NCI-H2107 treated with DMSO at 0.1 percent for 48 hours (cell line): ENCODE results near the gene ART1.

Experiments used
- DNase-seq: peaks from one replicate; lab custom pipeline; 2025; ENCODE audit not compliant: unreplicated experiment; lab: John Stamatoyannopoulos, UW

The ART1 gene

DNA sequence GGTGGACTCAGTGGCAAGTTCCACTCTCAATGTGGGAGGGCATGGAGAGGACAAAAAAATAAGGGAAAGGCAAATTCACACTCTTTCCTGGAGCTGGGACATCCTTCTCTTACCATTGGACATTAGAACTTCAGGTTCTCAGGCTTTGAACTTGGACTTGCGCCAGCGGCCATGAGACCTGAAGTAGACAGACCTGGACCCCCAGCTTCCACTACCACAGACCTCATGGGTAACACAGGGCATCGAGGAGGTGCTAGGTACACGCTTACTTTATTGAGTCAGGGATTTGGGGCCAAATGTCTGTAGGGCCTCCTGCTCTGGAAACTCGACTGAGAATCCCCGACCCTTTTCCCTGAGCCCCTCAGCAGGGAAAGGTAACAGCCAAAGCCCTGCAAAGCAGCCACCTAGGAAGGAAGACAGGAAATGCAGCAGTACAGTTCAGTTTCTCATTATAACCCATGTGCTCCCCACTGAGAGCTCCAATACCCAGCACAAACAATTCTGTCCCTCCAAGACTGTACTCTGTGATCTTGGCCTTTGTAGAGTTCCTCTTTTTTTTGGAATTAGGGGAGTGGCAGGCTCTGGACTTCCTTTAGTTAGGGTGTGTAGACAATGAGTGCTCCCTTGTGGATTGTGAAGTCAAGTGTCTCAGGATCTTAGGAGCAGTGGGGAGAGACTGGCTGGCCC lies 20.6 kb downstream of the ART1 start:
- DNase-seq: no peak

DNA sequence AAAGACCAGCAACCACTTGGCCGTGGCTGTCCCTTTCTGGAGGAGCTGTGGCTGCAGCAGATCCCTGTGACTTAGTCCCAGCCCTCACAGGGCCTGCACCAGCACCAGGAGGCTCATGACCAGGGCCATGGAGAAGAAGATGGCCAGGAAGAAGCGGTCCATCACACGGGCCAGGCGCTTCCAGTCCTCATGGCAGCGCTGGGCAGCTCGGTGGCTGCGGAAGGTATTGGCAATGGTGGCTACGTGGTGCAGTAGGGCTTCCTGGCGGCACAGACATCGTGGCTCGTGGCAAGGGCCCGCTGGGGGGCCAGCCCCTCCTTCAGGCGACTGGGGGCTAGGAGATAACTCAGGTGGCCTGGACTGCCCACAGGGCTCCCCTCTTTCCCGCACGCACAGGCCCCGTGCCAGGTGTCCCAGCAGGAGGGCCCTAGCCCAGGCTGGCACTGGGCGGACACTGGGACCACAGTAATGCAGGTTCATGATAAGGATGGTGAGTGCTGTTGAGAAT lies 21.1 kb downstream of the ART1 start:
- no peak for DNase-seq

DNA sequence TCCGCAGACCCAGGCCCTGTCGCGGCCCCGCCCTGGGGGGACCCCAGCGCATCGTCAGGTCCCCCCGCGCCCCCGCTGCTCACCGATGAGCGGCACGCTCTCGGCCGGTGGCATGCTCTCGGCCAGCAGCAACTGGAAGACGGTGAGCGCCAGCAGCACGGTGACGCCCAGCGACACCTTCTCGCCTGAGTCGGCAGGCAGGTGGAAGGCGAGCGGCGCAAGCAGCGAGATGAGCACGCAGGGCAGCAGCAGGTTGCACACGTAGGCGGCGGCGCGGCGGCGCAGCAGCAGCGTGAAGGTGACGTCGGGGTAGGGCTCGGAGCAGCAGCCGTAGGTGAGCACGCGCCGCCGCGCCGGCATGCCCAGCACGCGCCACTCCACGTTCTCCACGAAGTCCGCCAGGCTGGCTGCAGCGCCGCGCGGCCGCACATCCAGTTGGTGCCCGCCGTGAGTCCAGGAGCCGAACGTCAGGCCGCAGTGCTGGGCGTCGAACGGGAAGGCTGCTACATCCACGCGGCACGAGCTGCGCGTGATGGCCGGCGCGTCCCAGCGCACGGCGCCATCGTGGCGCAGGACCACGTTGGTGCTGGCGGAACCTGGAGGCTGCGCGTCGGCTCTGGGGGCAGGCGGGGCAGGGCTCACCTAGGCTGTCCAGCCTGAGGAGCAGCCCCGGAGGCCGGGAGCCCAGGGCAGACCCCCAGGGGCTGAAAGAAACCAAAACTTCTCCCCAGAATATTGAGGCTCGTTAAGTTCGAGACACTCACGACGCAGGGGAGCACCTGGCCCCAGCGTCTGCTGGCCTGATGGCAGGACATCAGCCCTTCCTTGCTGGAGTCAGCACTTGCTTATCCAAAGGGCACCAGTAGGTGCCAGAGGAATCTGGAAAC lies 22.5 kb downstream of the ART1 start:
- no peak for DNase-seq

DNA sequence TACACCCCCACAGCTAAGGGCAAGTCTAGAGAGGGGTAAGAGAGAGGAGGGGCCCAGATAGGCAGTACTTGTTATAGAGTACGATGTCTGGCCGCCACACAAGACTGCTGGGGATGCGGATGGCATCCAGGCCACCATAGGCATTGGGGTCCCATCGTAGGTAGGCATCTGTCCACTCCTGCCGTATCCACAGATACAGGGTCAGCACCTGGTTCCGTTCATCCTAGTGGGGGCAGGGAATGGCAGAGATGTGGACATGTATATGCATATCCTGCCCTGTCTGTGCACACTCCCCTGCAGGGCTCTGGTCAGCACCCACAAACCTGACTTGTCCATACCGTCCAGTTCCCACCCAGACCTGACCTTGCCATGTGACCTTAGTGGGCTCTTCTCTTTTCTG lies 24.2 kb downstream of the ART1 start:
- no peak for DNase-seq

DNA sequence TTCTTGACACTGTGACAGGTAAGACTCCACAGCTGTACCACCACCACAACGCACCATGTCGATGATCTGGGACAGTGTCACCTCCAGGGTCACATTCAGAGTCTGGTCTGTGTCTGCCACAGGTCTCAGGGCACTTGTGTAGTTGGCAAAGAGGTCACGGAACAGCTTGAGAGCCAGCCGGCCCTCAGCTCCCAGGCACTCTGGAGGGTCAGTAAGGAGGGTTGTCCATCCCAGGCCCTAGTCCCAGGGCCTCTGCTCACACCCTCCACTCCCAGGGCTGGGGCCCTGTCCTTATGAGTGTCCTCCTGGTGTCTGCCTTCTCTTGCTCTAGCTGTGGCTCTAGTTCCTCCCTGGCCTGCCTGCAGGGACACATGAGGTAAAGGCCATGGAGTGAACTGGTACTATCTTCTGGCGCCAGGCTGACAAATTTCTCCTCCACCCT lies 24.8 kb downstream of the ART1 start:
- DNase-seq: no peak

DNA sequence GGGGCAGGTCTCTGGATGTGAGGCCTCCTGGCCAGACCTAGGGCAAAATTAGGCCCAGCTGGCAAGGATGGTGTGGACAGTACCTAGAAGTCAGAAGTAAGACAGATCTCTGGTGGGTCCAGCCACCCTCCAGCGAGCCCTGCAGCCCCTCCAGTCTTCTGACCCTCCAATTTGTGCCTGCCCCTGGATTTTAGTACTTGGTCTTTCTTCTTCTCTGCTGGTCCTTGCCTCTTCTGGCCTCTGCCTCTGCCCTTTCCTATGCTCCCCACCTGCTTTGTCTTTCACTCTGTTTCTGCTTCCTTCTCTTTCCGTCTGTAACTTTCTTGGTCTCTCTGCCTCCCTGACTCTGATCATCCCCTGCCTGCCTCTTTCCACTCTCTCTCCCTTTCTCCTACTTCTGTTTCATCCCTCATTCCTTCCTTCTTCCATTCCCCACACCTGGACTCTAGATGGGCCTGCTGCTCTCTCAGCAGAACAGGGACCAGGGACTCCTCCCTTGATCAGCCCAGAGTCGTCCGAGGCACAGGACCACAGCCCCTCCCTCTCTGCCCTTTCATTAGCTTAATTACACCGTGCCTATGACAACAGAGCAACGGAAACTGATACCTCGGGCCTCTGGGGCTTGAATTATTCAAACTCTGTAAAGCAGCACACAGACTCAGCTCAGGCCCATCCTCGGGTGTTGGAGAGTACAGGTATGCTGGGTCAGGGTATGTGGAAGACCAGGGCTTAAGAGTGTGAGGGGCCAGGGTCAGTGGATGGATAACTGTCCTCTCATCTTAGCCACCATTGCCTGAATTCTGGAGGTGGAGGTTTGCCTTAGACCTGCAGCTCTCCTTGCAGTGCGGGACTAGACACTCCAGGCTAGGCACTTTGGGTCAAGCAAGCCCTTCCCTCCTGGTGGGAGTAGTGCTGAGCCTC lies 26.7 kb downstream of the ART1 start, which contains the start of gene CHRNA10:
Gene CHRNA10, minus strand, starts transcription at position 51 of the 921 bp plus-strand sequence. CDS start 72 bp downstream, outside the sequence.
- peak; percentile 14 for DNase-seq

DNA sequence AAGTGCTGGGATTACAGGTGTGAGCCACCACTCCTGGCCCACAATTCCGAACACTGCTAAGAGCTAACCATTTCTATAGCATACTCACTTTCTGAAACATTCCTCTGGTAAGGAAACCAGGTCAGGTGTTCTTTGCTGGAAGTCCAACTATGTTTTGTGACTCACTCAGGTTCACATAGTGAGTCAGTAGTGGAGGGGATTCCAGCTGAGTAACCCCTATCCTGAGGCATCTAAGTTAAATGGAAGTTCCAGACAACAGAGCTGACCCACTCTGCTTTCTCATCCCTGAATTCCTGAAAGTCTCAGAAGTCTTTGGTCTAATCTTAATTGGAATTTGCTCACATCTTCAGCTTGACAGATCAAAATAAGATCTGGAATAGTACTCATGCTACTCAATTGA lies 29.3 kb downstream of the ART1 start:
- DNase-seq: no peak

DNA sequence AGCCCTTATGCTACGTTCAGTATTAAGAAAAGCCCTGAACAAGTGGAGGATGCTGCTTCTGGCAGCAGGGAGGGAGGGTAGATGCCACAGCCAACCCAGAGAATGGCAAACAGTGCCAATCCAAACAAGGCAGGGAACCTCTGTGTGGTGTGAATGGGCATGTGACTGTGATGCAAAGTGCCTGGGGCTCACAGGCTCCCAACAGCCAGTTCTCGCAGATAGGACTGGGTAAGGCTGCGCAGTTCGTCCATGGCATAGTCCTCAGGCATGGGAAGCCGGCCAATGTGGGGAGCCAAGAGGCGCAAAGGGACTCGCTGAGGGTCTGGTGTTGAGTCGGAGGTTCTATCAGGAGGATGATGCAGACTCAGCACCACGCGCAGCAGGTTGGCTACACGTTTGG lies 31.0 kb downstream of the ART1 start:
- no peak for DNase-seq

DNA sequence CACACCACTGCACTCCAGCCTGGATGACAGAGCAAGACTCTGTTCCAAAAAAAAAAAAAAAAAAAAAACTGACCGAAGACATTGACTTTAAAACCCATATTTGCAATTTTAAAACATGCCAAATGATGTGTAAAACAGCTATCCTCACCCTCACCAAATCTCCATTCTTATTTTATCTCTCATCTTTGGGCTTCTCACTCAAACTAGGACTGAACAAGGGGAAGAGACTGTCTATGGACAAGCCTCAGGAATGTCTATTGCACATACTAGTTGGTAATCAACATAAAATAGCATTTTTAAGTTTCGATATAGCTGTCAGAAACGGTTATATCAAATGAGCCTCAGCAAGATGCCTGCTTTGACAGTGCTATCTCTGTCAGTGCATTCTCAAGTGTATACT lies 34.1 kb downstream of the ART1 start:
- no peak for DNase-seq

DNA sequence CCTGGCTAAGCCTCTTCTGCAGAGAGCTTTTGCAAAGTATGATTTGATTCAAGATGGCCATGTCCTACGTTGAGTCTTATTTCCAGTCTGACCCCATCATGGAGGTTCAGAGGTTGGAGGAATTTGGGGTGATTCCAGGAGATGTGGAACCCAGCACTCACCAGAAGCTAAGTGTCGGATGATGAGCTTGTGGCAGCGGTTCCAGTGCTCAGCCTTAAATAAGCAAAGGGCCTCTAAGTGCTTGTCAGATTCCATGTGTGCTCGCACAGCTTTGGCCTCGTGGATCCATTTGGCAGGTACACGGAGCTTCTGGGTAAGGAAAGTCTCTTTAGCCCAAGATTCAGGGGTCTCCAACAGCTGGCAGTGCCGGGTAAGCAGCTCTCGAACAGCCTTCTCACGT lies 38.1 kb downstream of the ART1 start:
- DNase-seq: no peak

DNA sequence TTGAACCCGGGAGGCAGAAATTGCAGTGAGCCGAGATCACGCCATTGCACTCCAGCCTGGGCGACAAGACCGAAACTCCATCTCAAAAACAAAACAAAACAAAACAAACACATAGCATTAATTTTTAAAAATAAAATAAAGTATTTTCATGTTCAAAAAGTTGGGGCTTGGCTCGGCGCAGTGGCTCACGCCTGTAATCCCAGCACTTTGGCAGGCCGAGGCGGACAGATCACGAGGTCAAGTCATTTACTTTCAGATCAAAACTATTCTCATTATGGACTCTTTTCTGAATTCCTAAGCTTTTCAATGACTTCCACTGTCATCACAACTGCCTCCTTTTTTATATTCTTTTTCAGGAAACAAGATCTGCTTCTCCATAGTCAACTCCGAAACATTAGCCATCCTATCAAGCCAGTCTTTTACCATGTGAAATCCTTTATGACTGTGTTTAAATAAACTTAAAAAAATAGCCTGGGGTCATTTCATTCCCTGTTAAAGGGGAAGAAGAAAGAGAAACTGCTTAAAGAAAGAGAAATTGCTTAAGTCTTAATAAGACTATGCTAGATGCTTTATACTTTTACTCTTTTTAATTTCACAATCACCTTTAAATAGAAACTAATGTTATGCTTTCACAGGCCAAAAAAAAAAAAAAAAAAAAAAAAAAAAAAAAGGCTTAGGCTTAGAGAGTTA lies 39.3 kb downstream of the ART1 start:
- DNase-seq: no peak

DNA sequence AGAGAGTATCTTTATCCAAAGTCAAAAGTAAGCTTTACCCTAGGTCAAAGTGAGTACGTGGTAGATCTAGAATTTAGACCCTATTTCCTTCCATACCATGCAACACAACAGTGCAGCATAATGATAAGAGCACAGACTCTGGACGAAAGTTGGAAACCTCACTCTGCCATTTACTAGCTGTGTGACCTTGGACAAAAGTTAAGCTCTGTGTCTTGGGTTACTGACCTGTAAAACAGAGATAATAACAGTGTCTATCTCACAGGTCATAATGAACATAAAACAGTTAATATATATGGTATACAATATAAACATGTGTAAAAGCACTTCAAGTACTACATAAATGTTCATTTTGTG lies 39.9 kb downstream of the ART1 start:
- no peak for DNase-seq

DNA sequence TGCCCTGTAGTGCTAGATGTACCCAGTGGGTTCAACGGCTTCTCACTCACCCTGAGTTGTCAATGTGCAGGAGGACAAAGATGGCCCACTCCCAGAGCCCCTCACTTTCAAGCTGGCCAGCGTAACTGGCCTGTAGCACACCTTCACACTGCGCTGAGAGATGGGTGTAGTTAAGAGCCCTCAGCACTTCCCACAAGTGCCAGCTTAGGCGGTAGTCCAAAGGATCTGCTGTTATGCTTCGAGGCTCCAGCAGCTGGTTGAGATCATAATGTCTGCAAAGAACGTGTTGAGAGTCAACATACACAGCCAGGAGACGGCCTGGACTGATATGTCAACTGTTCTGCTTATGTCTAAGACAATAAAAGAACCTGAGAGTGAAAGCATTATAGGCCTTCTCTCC lies 41.0 kb downstream of the ART1 start:
- no peak for DNase-seq

DNA sequence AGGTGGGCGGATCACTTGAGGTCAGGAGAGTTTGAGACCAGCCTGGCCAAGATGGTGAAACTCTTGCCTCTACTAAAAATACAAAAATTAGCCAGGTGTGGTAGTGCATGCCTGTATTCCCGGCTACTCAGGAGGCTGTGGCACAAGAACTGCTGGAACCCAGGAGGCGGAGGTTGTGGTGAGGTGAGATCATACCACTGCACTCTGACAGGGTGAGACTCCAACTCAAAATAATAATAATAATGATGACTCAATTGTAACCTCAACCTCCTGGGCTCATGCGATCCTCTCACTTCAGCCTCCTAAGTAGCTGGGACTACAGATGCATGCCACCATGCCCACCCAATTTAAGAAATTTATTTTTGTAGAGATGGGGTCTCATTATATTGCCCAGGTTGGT lies 41.8 kb downstream of the ART1 start:
- no peak for DNase-seq

DNA sequence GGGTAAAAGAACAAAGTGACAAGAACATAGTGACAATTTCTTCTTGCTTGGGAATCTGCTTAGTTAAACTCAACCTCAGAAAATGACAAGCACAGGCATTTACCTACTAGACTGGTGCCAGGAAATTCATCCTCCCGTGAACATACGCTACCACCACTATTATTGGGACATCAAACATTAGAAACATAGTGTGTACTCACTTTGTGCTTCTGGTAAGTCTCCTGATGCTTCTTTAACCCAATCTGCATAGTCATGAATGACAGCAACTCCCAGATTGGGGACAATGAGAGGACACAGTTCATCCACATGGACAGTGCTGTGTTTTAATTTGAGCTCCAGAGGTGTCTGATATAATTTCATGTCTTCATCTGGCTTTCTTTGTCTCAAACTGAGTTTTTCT lies 55.5 kb downstream of the ART1 start:
- no peak for DNase-seq

DNA sequence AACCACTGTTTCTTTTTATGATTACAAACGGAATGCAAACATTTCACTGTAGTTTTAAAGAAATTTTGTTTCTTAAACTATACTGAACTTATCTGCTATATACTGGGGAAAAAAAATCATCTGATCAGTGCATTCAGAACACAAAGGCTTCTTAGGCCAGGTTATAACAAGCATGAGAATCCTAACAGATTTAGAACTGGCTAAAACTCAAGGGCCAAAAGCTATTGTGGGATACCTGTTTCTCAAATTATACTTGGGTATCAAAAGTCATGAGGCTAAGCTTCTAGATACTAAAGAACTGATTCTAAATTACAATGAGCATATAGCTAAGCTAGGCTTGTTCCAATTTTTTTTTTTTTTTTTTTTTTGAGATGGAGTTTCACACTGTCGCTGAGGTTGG lies 56.0 kb downstream of the ART1 start:
- no peak for DNase-seq

DNA sequence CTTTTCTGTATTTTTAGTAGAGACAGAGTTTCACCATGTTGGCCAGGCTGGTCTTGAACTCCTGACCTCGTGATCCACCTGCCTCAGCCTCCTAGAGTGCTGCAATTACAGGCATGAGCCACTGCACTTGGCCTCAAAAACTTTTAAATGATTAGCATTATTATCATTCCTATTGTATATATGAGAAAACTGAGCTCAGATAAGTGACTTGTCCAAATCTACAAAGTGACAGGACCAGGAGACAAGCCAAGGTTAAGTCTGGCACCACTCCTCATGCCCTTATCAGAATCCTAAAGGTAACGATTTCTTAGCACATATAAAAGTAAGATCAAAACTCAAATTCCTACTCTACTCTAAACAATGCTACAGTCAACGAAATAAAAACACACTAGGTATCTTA lies 58.5 kb downstream of the ART1 start:
- DNase-seq: no peak

DNA sequence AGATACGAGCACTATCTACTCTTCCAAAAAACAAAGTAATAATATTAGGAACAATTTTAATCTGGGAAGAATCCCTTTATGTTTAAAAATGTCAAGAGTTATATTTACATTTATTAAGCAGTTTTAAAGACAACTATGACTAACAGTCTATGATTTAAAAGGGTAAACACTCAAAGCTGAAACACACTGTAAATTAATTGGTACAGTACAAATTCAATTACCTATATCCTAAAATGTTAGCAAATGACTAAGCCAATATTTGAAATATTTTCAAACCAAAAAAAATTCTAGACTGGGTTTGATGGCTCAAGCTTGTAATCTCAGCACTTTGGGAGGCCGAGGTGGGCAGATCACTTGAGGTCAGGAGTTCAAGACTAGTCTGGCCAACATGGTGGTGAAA lies 62.2 kb downstream of the ART1 start:
- DNase-seq: no peak

DNA sequence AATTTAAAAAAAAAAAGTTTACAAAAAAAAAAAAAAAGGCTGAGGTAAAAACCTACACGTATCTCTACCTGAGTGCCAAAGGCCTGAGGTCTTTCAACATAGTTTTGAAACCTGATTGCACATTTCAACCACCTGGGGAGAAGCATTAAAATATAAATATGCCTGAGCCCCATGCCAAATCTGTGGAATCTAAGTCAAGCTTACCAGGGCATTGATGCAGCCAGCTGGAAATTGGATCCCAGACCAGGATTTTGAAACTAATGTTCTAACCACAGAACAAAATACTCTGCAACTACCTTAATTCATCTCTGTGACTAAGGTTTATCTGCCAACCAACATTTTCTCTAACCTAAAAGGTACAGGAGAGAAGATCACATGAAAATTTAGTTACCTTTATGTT lies 65.0 kb downstream of the ART1 start:
- DNase-seq: peak; percentile 80

DNA sequence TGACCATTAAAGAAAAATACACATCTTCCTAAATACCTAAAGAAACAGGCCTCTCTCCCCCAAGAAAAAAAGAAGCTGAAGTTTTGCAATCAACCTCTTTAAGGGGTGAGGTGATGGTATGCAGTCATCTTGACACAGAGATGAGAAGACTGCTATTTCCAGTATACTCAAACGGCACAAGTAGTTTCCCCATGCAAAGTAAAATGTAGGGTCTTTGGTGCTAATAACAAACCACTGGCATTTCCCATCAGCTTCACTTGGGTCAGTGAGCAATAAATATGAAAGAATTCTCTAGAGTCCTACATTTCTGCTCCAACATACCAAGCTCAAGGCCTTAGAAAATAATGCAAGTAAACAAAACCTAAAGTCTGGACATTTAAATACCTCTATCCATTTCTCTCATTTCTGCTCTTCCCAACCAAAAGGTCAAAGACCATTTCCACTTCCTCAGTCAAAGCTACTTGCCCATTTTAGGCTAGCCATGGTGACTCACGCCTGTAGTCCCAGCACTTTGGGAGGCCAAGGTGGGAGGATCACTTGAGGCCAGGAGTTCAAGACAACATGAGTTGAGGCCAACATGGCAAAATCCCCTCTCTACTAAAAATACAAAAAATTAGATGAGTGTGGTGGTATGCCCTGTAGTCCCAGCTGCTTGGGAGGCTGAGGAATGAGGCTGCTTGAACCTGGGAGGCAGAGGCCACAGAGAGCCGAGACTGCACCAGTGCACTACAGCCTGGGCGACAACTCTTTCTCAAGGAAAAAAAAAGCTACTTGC lies 65.7 kb downstream of the ART1 start:
- no peak for DNase-seq
